ENCODE measurements around the gene OPCML.

DNA sequence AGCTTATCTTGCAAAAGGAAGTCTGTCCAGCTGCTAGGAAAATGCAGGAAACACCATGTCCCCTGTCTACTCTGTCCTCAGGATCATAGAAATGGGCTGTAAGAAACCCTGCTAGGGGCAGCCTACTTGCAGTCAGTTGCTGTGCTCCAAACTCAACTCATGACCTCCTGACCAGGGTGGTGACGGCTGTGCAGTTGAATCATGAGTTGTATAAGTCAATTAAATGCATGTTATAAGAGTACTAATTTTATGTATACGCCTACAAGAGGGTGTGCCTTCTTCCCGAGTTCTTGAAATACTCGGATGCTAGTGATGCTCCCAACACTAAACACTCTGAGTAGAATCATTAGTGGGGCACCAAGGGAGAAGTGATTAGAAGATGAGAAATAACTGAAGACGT lies 776.4 kb downstream of the OPCML start:
- TF ChIP-seq CTCF (conservative IDR thresholded peaks at IDR 0.05) = no peak
- no peak for TF ChIP-seq EZH2 (IDR thresholded peaks at IDR 0.05; ENCODE audit: low read depth)

Data from PC-9 (cell line).